HG03159 (cell line): ENCODE results near the gene SPARC.
"Not testable (repeated sequence)": the region's sequence is repeated elsewhere in the genome, so short reads cannot be mapped to it uniquely, and the experiment has no call there.

Experiments used
- ATAC-seq: cut with Tn5 transposase; IDR thresholded peaks from one replicate; pipeline ENCODE4 v1.9.1; 2021; ENCODE audit warnings: mild to moderate bottlenecking, moderate library complexity; ENCODE audit not compliant: unreplicated experiment

SPARC gene

GRCh38 chr5:151700820-151701219 is 14.1 kb upstream of the SPARC start:
- ATAC-seq, result peak; percentile 47

GRCh38 chr5:151700296-151700695 is 13.6 kb upstream of the SPARC start:
- no peak for ATAC-seq

GRCh38 chr5:151699071-151699901 is 12.6 kb upstream of the SPARC start:
- ATAC-seq, result no peak

- ATAC-seq, result not testable (repeated sequence)
Measured at GRCh38 chr5:151698081-151698480, 11.4 kb upstream of the SPARC start.

GRCh38 chr5:151697452-151697851 is 10.7 kb upstream of the SPARC start:
- no peak for ATAC-seq

GRCh38 chr5:151696470-151697061 is 9.9 kb upstream of the SPARC start:
- ATAC-seq, result no peak

GRCh38 chr5:151695464-151695863 is 8.7 kb upstream of the SPARC start:
- no peak for ATAC-seq

- ATAC-seq, result no peak
Measured at GRCh38 chr5:151694035-151694485, 7.3 kb upstream of the SPARC start.

- no peak for ATAC-seq
Measured at GRCh38 chr5:151692312-151692711, 5.6 kb upstream of the SPARC start.

GRCh38 chr5:151691706-151692105 is 5.0 kb upstream of the SPARC start:
- no peak for ATAC-seq

GRCh38 chr5:151689591-151689990 is 2.9 kb upstream of the SPARC start:
- not testable (repeated sequence) for ATAC-seq

- no peak for ATAC-seq
Measured at GRCh38 chr5:151688436-151688835, 1.7 kb upstream of the SPARC start.

- no peak for ATAC-seq
Measured at GRCh38 chr5:151685749-151686673, 704 bp downstream of the SPARC start.

- ATAC-seq, result no peak
Measured at GRCh38 chr5:151684690-151685361, 1.9 kb downstream of the SPARC start.

- no peak for ATAC-seq
Measured at GRCh38 chr5:151683986-151684588, 2.6 kb downstream of the SPARC start.

- no peak for ATAC-seq
Measured at GRCh38 chr5:151683444-151683843, 3.3 kb downstream of the SPARC start.

GRCh38 chr5:151682751-151683331 is 3.9 kb downstream of the SPARC start:
- ATAC-seq, result no peak

GRCh38 chr5:151682240-151682639 is 4.5 kb downstream of the SPARC start:
- no peak for ATAC-seq

GRCh38 chr5:151680944-151681427 is 5.7 kb downstream of the SPARC start:
- no peak for ATAC-seq

GRCh38 chr5:151680156-151680505 is 6.6 kb downstream of the SPARC start:
- ATAC-seq, result not testable (repeated sequence)
